ENCODE measurements around the gene CST9L.

GRCh38 chr20:23604306-23604705 lies 36.0 kb upstream of the CST9L start:
- no peak for TF ChIP-seq CTCF (IDR thresholded peaks at IDR 0.05; ENCODE audit: low read depth, low read length)
- TF ChIP-seq POLR2A (IDR thresholded peaks at IDR 0.05; ENCODE audit: extremely low read depth, insufficient read length): no peak
- no peak for TF ChIP-seq MYC (IDR thresholded peaks at IDR 0.05; ENCODE audit: low read depth, low read length)
